Adipocyte (in vitro differentiated cells): ENCODE data around the gene PAOX.
A peak's percentile ranks its signal among the peaks of the same experiment; 100 is the strongest.
"Not testable (repeated sequence)": the region's sequence is repeated elsewhere in the genome, so short reads cannot be mapped to it uniquely, and the experiment has no call there.

Experiments used
- DNase-seq: peaks from one replicate; pipeline ENCODE4 v3.0.0-alpha.2; 2015; ENCODE audit warnings: low read depth
- H3K27me3 ChIP-seq: replicated peaks from 2 replicates; pipeline ENCODE4 v1.7.0; 2013; ENCODE audit warnings: mild to moderate bottlenecking, low read length, moderate library complexity; ENCODE audit not compliant: control insufficient read depth, insufficient read depth
- H3K36me3 ChIP-seq: 2 replicates; pipeline ENCODE4 v1.7.0; 2013; ENCODE audit warnings: low read length, mild to moderate bottlenecking, moderate library complexity; ENCODE audit not compliant: control insufficient read depth, insufficient read depth, severe bottlenecking
- H3K4me1 ChIP-seq: 2 replicates; pipeline ENCODE4 v1.7.0; 2013; ENCODE audit warnings: mild to moderate bottlenecking, low read length, moderate library complexity; ENCODE audit not compliant: control insufficient read depth, insufficient read depth
- H3K4me3 ChIP-seq: 2 replicates; pipeline ENCODE4 v1.7.0; 2013; ENCODE audit warnings: mild to moderate bottlenecking, low read length, moderate library complexity
- H3K9ac ChIP-seq: 2 replicates; pipeline ENCODE4 v1.7.0; 2013; ENCODE audit warnings: mild to moderate bottlenecking, low read length, moderate library complexity
- H3K9me3 ChIP-seq: 2 replicates; pipeline ENCODE4 v1.7.0; 2013; ENCODE audit warnings: mild to moderate bottlenecking, low read length, moderate library complexity; ENCODE audit not compliant: control insufficient read depth

Gene PAOX

DNA sequence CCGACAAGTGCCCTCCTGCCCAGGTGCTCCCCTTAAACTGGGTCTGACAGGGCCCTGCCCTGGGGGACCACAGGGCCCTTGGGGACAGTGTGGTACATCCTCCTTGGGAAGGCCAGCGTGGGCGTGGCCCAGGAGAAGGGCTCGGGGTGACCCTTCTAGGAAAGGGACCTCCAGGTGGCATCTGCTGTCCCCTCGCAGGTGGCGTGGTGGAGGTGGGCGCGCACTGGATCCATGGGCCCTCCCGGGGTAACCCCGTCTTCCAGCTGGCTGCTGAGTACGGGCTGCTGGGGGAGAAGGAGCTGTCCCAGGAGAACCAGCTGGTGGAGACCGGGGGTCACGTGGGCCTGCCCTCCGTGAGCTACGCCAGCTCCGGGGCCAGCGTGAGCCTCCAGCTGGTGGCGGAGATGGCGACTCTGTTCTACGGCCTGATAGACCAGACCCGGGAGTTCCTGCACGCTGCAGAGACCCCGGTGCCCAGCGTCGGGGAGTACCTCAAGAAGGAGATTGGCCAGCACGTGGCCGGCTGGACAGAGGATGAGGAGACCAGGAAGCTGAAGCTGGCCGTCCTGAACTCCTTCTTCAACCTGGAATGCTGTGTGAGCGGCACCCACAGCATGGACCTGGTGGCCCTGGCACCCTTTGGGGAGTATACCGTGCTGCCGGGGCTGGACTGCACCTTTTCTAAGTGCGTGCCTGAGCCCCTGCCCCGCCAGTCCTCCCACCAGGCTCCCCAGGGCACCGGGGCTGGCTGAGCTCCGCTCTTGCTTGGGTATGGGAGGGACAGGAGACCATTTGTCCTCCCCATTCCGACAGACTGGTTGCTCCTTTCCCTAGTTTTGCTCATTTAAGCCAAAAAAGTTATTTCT lies 972 bp downstream of the PAOX start:
- DNase-seq: no peak
- no peaks in the 10 kb centered on the region for H3K27me3 ChIP-seq
- peaks cover 4% of the 10 kb centered on the region for H3K4me1 ChIP-seq
- H3K9me3 ChIP-seq: no peaks in the 10 kb centered on the region
- H3K36me3 ChIP-seq: no peaks in the 10 kb centered on the region
- peak overlapping the region; percentile 81 for H3K4me3 ChIP-seq
- peak overlapping the region; percentile 82 for H3K9ac ChIP-seq

DNA sequence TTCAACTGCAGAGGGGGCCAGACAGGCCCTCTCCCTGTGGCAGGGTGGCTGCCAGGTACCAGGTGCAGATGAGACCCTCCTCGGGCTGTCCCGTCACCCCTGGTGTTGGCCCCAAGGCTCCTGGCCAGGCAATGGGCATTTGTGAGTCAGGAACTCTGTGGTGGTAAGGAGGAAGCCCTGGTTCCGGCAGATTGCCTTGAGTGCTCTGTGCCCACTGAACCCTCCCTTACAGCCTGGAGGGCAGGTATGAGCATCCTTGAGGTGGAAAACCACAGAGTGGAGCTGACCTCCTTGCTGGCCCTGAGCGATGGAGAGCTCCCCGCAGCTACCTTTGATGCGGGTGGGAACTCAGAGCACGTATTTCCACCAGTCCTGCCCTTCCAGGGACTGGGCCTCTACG lies 2.0 kb downstream of the PAOX start:
- no peak for DNase-seq
- H3K36me3 ChIP-seq: no peaks in the 10 kb centered on the region
- peaks cover 4% of the 10 kb centered on the region for H3K4me1 ChIP-seq
- no peak overlapping the region for H3K4me3 ChIP-seq
- no peaks in the 10 kb centered on the region for H3K27me3 ChIP-seq
- no peaks in the 10 kb centered on the region for H3K9me3 ChIP-seq
- H3K9ac ChIP-seq: no peak overlapping the region

DNA sequence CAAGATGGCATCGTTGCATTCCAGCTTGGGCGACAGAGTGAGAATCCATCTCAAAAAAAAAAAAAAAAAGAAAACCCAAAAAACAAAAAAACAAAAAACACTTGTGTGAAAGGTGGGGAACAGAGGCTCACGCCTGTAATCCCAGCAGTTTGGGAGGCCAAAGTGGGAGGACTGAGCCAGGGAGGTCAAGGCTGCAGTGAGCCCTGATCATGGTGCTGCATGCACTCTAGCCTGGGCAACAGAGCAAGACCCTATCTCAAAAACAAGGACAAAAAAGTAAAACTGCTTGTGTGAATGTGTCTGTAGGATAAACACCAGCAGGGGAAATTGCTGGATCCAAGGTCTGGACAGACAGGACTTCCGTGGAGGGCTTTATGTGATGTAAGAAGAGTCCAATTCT lies 4.5 kb downstream of the PAOX start:
- DNase-seq: no peak
- Histone ChIP-seq H3K36me3 (no peaks in the 10 kb centered on the region), H3K9me3 (no peaks in the 10 kb centered on the region), H3K9ac (no peak overlapping the region), H3K27me3 (no peaks in the 10 kb centered on the region), H3K4me1 (peaks cover 4% of the 10 kb centered on the region), H3K4me3 (no peak overlapping the region)

DNA sequence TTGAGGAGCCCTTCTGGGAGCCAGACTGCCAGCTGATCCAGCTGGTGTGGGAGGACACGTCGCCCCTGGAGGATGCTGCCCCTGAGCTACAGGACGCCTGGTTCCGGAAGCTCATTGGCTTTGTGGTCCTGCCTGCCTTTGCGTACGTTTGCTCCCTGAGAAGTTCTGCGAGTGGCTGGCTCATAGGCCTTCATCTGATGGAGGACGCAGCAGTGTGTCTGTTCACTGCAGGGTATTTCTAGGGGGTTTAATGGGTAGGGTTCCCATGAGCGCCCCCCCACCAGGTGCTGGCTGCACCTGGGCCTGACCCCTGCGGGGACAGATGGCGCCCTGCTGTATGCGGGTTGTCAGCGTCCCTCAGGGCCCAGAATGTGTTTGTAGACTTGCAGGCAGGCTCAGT lies 5.0 kb downstream of the PAOX start:
- H3K36me3 ChIP-seq: no peaks in the 10 kb centered on the region
- no peak overlapping the region for H3K4me3 ChIP-seq
- H3K9me3 ChIP-seq: no peaks in the 10 kb centered on the region
- H3K27me3 ChIP-seq: no peaks in the 10 kb centered on the region
- no peak overlapping the region for H3K9ac ChIP-seq
- peaks cover 4% of the 10 kb centered on the region for H3K4me1 ChIP-seq
- DNase-seq: no peak

DNA sequence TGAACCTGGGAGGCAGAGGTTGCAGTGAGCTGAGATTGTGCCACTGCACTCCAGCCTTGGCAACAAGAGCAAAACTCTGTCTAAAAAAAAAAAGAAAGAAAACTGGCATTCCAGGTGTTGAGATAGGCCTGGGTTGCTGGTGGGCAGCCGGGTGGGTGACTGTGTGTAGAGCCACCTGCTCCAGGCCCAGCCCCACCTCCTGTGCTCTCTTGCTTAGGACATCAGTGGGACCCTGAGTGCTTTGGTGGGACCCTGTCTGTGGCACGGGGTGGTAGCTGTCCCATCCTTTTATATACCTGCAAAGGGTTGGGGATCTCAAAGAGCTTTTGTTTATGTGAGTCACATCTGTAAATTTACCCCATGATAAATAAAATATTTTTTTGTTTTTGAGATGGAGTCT lies 6.2 kb downstream of the PAOX start:
- Histone ChIP-seq H3K4me1 (no peaks in the 10 kb centered on the region), H3K4me3 (no peak overlapping the region), H3K36me3 (no peaks in the 10 kb centered on the region), H3K9me3 (no peaks in the 10 kb centered on the region), H3K27me3 (no peaks in the 10 kb centered on the region), H3K9ac (no peak overlapping the region)
- DNase-seq: no peak

DNA sequence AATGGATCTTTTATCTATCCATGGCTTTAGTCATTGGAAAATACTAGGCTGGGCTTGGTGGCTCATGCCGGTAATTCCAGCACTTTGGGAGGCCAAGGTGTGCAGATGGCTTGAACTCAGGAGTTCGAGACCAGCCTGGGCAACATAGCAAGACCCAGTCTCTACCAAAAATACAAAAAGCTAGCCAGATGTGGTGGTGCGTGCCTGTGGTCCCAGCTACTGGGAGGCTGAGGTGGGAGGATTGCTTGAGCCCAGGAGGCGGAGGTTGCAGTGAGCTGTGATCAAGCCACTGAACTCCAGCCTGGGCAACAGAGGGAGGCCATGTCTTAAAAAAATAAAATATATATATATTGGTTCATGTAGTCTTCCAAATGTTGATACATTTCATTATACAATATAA lies 7.9 kb downstream of the PAOX start:
- not testable (repeated sequence) for H3K4me1 ChIP-seq, H3K9ac ChIP-seq, DNase-seq, H3K4me3 ChIP-seq, H3K27me3 ChIP-seq, H3K9me3 ChIP-seq, H3K36me3 ChIP-seq

DNA sequence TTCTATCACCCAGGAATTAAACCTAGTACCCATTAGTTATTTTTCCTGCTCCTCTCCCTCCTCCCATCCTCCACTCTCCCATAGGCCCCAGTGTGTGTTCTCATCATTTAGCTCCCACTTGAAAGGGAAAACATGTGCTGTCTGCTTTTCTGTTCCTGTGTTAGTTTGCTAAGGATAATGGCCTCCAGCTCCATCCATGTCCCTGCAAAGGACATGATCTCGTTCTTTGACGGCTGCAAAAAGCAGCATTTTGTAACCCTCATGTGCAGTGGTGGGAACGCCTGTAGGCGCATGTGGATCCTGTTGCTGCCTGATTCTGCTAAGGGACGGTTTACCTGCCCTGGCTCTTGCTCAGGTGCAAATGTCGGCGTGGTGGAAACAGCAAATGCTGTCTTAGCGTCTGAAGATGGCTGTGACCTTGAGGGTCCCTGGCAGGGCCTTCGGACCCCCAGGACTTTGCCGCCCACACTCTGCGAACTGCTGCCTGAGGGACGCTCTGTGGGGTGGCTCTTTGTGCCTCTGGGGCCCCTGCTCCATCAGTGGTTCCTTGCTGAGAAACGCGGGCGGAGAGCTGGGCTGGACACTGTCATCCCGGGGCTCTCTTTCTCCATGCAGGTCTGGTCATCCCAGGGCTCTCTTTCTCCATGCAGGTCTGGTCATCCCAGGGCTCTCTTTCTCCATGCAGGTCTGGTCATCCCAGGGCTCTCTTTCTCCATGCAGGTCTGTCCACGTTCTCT lies 9.3 kb downstream of the PAOX start:
- no peak for DNase-seq
- no peak overlapping the region for H3K9ac ChIP-seq
- no peaks in the 10 kb centered on the region for H3K9me3 ChIP-seq
- H3K4me3 ChIP-seq: no peak overlapping the region
- no peaks in the 10 kb centered on the region for H3K36me3 ChIP-seq
- no peaks in the 10 kb centered on the region for H3K27me3 ChIP-seq
- H3K4me1 ChIP-seq: peaks cover under 1% of the 10 kb centered on the region

DNA sequence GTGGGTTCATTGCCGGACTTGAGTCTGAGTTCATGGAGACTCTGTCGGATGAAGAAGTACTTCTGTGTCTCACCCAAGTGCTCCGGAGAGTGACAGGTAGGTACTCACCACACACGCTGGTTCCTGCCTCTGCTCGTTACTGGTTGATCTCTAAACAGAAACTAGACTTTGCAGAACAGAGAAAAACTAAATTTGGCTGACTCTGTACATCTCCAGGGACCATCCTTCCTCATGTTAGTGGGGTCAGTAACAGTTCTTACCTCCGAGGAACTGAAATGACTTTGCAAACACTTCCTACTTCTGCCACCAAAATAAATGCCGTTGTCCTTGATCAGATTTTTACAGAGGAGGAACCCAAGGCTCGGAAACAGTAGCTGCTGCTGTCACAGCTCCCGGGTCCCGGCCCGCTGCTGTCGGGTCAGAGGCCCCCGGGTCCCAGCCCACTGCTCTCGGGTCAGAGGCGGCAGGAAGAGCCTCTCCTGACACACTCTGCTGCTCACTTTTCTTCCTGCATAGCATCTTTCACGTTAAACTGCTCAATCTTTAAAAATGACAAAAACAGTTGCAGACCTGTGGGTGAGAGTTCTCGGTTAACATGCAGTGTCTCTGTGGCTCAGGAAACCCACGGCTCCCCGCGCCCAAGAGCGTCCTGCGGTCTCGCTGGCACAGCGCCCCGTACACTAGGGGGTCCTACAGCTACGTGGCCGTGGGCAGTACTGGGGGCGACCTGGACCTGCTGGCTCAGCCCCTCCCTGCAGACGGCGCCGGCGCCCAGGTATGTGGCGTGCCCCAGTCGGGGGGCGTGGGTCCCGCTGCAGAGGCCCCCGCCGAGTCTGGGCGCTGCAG lies 10.1 kb downstream of the PAOX start:
- Histone ChIP-seq H3K9me3 (no peaks in the 10 kb centered on the region), H3K36me3 (no peaks in the 10 kb centered on the region), H3K4me3 (no peak overlapping the region), H3K27me3 (no peaks in the 10 kb centered on the region), H3K4me1 (peaks cover 3% of the 10 kb centered on the region), H3K9ac (no peak overlapping the region)
- DNase-seq: no peak

DNA sequence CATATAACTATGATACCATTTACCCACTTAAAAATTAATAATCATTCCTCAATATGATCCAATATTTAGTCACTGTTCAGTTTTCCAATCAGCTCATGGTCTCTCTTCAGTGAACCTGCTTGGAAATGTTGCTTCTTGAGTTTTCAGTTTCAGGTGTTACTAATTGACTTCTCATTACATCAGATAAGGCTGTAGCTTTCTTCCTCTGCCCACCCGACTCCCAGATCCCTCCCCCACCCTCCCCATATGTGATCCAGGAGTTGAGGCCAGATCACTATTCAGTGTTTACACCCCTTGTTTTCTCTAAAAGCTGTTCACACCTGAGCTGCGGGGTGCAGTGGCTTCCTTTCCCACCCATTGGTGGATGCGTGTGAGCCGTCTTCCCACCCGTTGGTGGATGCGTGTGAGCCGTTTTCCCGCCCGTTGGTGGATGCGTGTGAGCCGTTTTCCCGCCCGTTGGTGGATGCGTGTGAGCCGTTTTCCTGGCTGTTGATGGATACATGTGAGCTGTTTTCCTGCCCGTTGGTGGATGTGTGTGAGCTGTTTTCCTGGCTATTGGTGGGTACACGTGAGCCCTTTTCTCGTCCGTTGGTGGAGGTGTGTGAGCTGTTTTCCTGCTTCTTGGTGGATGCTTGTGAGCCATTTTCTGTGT lies 11.7 kb downstream of the PAOX start:
- no peaks in the 10 kb centered on the region for H3K27me3 ChIP-seq
- H3K9me3 ChIP-seq: no peaks in the 10 kb centered on the region
- H3K9ac ChIP-seq: no peak overlapping the region
- no peak for DNase-seq
- peaks cover 13% of the 10 kb centered on the region for H3K4me1 ChIP-seq
- no peaks in the 10 kb centered on the region for H3K36me3 ChIP-seq
- H3K4me3 ChIP-seq: no peak overlapping the region

DNA sequence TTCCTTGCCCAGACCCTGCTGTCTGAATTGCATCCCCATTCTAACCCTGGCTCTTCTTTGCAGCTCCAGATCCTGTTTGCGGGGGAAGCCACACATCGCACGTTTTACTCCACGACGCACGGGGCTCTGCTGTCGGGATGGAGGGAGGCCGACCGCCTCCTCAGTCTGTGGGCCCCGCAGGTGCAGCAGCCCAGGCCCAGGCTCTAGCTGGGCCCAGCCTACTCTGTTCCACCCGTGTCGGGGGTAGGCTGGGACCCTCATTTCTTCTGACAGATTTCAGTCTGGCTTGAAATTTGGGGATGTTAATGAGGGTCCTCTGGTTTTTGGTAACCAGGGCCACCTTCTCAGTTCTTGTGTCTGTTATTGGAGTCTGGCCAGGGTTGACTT lies 12.2 kb downstream of the PAOX start:
- no peak overlapping the region for H3K4me3 ChIP-seq
- no peak overlapping the region for H3K9ac ChIP-seq
- peaks cover 4% of the 10 kb centered on the region for H3K36me3 ChIP-seq
- peaks cover 13% of the 10 kb centered on the region for H3K4me1 ChIP-seq
- no peak for DNase-seq
- no peaks in the 10 kb centered on the region for H3K27me3 ChIP-seq
- H3K9me3 ChIP-seq: no peaks in the 10 kb centered on the region
